DND-41 (cell line): ENCODE data around the gene PRKCE.

Source experiments
- CTCF ChIP-seq: IDR thresholded peaks from 2 replicates; pipeline ENCODE4 v1.5.1; 2012; ENCODE audit warnings: borderline replicate concordance, low read length, moderate library complexity, mild to moderate bottlenecking; ENCODE audit not compliant: poor library complexity, severe bottlenecking; ENCODE audit errors: extremely low read depth
- EZH2 ChIP-seq: IDR thresholded peaks from 3 replicates; pipeline ENCODE4 v1.6.1; 2012; ENCODE audit warnings: borderline replicate concordance, low read depth, mild to moderate bottlenecking, moderate library complexity, low read length, inconsistent platforms; ENCODE audit not compliant: severe bottlenecking

- no peak for TF ChIP-seq CTCF
- TF ChIP-seq EZH2: no peak
Measured at GRCh38 chr2:46216213-46216612, 564.7 kb downstream of the PRKCE start.
